Measurements from ENCODE around the gene IDH3G.

GRCh38 chrX:153797415-153798015 is 3.3 kb upstream of the IDH3G start:
- TF ChIP-seq CTCF (conservative IDR thresholded peaks at IDR 0.05; ENCODE audit: low read length) (no peak), EZH2phosphoT487 (IDR thresholded peaks at IDR 0.05; ENCODE audit: borderline replicate concordance, low read depth, low read length) (no peak)
